Stimulated activated naive CD4-positive, alpha-beta T cell treated with Interleukin-2 at 50 U/mL for 16 hours (primary cell): ENCODE results near the gene PLXNA2.

Source experiments
- DNase-seq: peaks from one replicate; lab custom pipeline; 2025; lab: John Stamatoyannopoulos, UW

The PLXNA2 gene

DNA sequence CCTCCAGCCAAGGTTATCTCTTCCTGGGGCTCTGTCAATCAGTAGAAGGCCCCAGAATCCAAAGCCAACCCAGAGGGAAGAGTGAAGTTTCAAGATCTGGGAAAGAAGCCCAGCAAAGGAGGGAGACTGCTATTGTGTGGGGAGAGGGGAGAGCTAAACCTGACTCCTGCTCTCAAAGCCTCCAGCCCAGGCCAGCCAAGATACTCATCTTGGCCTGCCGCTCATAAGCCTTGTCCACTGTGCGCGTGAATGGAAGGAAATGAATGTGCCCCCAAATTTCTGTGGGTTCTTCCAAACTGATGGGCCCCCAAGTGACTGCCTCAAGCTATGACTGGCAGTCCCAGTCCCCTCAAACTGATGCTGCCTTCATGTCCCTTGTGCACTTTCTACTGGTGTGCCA is 2.0 kb downstream of the PLXNA2 start:
- DNase-seq: no peak

DNA sequence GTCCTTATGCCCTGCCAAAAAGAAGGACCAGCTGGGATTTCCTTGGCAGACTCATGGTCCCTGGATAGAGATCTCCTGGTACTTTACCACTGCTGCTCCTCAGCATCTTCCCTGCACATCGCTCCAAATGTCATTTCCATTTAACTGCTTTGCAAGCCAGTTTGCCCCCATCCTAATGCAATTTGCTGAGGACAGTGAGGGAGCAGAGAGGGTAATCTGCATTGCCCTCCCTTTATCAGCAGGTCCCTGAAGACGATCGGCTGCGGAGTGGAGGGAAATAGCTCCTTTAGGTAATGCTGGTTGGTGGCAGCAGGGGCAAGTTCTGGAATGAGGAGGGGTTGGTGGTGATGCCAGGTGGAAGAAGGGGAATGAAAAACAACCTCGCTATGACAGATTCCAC is 2.7 kb downstream of the PLXNA2 start:
- no peak for DNase-seq

DNA sequence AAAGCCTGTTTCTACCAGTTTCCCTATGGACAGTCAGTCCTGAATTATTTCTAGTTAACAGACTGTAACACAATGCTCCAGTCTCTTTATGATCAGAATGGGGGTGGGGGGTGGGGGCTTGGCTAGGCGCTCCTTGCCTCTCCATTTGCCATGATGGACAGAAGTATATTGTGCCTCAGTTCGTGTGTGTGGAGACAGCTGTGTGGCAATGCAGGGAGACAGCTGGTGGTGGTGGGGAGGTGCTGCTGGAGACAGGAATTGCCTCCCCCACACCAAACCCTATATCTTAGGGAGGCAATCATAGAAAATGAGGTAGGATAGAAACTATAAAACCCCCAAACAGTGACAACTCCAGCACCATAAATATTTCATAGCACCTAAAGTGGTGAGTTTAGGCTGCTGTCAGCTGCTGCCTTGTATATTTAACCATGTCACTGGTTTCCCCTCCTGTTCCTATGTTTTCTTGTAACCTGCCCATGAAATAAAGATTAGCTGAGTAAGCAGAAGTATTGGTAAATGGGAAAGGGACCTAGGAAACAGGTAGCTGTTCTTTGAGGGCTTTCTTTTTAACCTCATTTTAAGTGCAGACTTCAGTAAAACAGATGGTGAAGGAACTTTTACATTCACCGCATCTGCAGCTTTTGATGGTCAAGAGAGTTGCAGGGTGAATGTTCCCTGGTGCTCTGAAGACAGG is 3.4 kb downstream of the PLXNA2 start:
- no peak for DNase-seq

DNA sequence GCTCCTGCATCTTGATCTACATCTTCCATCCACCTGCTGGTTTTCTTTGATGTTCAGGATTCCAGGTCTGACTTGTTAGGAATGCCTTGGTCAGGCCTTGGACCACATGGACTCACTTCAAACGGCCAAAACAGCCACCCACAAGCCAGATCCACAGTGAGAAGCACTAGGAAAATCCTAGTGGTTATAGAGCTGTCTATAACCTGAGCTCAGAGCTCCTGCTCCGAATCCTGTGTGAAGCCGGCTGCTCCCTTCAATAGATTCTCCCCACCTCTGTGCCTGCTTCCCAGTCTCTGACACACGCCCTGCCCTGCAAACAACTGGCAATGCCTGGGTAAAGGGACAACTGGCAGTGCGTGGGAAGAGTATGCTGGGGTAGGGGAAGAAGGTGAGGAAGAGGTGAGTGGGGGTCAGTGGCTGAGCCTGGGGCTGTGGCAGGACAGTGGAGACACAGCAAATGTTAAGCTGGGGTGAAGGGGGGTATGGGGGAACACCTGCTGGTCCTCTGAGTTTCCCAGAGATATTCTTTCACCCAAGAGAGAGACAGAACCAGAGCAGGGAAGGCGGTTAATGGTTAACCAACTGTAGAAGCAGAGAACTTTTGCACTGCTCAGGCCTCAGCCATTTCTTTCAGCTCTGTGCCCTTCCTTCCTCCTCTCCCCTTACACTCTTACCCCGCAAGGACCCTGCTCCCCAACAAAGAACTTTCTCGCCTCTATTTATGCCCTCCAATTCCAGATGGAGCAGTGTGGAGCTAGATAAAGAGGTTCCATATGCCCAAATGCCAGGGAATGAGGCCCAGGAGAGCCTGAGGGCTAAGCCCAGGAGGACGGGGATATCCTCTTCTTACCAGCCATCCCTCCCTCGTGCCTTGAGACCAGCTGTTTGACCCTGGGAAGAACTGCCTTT is 4.5 kb downstream of the PLXNA2 start:
- no peak for DNase-seq

DNA sequence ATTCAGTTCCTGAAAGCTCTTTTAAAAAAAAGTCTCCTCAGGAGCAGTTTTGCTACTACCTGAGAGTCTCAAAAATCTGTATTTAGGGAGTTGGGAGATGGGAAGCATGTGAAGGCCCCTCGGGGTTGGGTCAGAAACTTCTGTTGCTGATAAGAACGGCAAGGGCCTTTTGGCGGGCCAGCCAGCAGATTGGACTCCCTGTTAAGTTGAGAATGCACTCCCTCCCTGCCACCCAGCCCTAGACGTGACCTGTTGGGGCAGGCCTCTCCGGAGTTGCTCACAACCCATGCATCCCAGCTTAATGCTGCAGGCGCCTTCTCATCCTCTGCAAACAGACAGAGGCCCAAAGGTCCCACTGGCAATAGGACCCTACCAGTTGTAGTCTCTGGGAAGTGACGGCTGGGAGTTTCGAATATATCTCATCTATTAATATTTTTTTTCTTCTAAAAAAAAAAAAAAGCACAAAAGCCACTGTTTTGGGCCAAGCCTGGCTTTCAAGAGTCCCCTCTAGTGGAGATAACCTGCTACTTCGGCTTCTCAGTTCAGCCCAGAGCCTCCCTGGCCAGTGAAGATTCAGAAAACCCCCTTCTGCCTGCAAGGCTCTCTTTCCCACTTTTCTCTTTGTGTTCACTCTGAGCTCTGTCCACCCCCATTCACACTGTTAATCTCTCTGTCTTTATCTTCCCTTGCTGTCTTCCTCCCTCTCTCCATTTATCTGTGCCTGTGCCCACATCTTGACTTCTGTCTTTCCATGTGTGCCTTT is 5.3 kb downstream of the PLXNA2 start:
- no peak for DNase-seq

DNA sequence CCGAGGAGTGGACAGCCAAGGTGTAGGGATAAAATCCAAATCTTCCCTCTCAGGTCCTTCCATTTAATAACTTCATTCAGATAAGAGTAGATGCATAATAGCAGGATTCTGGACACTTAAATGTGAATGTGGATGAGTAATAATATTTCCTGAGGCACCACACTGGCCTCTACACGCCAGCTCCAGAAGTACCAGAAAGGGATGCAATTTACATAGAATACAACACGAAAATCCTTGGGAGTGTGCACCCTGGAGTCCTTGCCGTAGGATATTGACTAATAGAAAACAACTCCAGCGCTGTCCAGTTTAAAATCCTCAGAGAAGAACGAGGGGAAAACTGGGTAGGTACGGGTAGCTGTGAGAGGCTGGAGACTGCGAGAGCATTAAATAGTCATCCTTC is 6.9 kb downstream of the PLXNA2 start:
- DNase-seq: no peak

DNA sequence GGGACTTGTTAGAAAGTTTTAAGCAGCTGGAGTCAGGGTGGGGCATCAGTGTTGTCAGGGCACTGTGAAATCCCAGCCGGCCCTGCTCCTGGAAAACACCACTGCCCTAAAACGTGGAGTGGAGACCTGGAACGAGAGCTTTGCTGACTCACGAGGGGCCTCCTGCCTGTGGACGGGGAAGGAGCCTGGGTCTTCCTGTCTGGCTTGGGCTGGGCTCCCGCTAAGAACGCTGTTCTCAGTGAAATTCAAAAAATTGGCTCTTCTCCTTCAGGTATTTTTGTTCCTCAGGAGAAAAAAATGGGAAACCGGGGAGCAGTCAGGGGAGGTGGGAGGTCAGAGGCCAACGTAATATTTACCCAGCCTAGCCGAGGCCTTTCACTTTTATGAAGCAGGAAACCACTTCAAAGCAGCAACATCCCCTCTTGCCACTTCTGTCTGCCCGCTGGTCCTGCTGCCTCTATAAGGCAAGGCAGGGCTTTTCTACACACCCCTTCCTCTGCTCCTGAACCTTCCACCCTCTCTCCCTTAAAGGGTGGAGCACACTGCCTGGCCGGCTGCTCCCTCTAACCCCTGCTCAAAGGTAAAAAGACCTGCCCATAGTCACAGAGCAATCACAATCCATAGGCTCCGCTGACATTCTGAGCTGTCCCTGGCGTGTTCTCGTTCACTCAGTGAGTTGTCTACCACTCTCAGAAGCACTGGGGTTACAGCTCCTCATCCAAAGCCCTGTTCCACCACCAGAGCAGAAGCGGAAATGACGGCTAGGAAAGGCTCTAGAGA is 8.0 kb downstream of the PLXNA2 start:
- no peak for DNase-seq

DNA sequence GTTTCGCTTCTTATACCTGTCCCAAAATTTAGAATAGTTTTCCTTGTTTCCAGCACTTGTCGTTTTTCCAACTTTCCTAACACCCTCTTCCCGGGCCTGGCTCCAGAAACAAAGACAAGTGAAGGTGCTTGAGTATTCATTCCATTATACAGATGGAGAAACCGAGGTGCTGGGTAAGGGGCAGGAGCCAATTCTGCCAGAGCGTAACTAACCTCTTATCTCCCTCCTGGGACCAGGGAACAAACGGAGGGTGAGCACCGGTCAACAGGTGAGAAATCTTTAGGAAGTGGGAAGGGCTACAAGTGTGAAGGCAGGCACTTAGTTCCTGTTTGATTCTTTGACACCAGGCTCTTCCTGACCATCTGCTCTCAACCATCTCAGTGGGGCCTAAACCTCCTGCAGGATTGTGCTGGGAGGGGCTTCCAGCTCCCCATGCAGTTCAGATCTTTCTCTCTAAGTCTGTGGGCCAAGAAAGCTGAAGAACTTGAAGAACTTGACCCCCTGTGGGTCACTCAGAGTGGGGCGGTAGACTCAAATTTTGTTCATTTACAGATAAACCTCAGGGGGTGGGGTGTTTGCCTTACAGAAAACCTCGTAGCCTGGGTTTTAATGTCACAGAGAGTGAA is 8.7 kb downstream of the PLXNA2 start:
- DNase-seq: no peak

DNA sequence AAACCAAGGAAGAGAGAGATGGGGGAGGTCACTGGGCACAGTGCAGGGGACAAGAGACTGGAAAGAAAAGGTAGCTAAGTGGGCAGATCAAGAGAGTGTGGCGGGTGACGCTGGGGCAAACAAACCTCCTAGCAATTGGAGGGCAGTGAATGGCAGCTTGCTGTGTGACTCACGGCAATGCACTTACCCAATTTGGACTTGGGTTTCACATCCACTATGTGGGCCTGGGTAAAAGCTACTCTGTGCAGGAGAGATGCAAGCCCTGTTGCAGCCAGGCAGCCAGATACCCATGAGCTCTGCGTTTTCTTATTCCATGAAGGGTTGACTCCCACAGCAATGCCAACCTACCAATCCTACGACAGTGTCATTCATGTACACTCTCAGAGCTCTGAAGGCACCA is 9.5 kb downstream of the PLXNA2 start:
- no peak for DNase-seq

DNA sequence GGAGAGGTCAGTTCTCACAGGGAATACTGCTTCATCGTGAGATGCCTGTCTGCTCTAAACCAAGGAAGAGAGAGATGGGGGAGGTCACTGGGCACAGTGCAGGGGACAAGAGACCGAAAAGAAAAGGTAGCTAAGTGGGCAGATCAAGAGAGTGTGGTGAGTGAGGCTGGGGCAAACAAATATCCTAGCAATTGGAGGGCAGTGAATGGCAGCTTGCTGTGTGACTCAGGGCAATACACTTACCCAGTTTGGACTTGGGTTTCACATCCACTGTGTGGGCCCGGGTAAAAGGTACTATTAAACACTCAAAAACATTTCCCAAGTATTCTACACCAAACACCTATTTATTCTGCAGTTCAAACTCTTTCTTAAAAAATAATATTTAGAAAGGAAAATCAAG is 10.2 kb downstream of the PLXNA2 start:
- no peak for DNase-seq

DNA sequence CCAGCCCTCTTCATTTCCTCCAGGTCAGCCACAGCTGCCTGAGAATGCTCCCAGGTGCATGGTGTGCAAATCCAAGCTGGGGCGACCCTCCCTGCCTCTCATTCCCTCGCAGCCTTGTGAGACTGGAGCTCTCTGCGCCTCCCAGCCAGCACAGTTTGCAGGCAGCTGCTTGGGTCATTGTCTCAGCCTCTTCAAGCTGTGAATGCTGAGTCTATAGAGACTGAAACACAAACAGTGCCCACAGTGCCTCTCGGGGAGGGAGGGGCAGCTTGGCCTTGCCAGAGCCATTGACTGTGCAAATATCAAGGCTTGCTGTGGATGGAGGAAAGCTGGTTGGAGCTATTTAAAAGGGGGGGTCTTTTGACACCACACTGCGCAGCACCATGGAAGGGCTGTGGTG is 10.6 kb downstream of the PLXNA2 start:
- DNase-seq: no peak

DNA sequence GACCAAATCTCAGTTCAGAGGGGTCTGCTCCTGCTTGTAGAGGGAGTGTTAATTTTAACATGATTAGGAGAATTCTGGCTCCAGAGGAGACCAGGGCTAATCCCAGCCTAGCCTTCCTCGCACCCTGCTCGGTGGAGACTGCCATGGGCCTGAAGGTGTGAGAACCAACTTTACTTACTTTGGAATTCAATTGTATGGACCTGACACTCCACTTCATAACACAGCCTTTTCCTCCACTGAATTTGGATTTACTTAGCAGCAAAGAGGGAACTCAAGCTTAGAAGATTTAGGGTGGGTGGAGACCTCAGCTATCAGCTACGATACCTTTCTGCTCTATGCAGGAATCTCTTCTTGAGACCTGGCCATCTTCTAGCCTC is 11.5 kb downstream of the PLXNA2 start:
- no peak for DNase-seq

DNA sequence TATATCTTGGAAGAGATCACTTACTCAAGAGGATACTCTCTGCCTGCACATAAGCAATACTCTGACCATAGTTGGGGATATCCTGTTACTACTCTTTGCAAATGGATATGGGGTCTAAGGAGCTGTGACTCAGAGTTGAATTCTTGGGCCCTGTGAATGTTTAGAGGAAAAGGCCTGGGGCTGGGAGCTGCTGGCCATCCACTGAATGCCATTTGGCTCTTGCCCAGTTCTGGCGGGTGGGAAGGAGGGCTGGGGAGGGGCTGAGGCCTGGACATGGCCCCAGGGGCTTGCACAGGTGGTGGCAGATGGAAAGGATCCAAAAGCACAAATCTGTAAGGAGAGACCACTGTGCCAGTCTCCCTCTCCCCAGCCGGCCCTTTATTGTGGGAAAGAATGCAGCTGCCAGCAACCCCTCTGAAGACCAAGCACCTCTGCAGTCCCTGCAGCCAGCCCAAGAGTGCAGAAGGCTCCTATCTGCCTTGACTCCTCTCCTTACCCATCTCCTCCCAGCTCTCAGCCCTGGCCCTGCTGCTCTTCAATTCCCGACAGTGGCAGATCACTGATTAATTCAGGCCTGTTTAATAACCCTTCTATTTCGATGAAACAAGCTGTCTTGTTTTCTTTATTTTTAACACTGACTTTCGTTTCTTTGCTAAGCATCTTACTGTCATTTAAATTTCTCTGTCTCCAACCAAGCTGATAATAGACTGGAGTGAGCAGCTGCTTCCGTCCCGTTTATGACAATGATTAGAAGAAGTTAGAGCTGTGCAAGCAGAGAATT is 12.1 kb downstream of the PLXNA2 start:
- no peak for DNase-seq

DNA sequence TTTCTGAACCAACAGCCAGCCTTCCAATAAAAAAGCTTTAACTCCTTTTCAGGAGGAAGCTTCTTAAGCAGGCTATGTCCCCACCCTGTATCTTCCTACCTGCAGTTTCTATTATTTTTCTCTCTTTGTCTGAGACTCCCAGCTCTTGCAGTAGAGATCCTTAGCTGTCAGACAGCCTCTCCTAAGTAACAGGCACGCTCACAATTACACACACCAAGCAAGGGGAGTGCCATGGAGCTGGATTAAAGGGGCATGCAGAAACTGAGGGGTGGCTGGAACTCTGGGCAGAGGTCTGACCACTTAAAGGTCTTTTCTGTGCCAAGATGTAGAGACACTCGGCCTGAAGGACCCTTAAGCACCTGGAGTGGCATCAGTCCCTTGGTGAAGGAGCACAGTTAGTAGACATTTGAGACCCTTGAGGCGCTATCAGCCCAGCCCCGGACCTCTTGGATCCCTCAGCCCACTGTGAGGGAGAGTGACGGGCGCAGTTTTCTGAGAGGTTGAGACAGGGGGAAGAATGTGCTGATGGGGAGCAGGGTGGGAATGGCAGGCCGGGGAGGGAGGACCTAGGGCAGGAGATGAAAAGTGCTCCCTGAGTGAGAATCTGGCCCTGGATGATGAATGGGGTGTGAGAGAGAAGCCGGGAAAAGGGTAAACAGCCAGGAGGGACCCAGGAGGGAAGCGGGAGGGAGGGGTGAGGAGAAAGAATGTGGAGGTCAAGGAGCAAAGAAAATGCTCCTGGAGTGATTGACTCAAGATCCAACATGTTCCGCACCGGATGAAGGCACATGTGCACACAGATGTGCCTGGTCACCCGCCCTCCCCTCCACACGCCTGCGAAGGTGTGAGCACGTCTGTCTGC is 13.3 kb downstream of the PLXNA2 start:
- no peak for DNase-seq

DNA sequence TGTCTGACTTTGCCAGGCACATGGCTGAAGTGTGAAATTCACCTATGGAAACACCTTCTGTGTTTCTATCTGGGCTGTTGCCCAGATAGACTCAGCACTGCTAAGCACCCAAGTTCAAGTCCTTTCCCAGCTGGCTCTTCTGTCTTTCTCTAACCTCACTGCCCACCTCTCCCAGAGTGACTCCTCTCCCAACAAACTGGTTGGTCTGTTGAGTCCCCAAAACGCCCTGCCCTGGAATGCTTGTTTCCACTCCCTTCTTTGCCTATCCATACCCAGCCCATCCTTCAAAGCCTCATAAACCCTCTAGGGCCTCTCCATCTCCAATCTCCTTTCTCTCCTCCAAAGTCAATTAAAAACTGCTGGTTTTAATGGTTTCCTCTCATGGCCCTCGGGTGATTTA is 15.6 kb downstream of the PLXNA2 start:
- DNase-seq: no peak

DNA sequence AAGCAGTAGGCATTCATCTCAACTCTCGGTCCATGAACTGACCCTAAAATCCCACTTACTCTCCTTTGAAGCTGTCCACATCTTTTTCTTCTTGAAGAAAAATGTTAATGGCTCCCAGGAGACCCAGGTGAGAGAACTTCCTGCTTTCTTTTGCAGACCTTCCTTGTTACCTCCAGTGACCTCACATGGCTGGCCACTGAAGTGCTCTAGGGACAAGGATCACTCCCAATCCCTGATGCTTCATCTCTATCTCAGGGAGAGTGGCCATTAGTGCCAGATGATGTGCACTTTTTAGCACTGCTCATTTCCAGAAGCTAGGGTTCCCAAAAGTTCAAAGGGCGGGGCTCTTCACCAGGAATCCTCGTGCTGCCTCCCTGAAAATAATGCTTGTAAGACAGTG is 16.2 kb downstream of the PLXNA2 start:
- DNase-seq: no peak

DNA sequence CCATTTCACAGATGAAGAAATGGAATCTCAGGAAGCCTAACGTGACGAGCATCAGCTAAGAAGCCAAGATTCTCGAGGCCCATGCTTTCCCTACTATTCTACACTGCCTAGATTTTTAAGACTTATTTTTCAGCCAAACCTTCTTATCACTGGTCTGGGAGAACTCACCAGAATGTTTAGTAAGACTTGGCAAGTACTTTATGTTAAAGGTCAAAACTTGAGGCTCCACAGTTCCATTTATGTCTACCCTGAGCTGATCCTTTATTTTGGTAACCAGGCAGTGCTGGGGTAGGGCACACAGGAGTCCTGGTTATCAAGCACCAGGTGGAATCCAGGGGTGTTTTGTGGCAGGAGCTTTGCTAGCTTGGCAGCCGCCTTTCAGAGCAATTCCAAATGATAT is 16.8 kb downstream of the PLXNA2 start:
- DNase-seq: no peak

DNA sequence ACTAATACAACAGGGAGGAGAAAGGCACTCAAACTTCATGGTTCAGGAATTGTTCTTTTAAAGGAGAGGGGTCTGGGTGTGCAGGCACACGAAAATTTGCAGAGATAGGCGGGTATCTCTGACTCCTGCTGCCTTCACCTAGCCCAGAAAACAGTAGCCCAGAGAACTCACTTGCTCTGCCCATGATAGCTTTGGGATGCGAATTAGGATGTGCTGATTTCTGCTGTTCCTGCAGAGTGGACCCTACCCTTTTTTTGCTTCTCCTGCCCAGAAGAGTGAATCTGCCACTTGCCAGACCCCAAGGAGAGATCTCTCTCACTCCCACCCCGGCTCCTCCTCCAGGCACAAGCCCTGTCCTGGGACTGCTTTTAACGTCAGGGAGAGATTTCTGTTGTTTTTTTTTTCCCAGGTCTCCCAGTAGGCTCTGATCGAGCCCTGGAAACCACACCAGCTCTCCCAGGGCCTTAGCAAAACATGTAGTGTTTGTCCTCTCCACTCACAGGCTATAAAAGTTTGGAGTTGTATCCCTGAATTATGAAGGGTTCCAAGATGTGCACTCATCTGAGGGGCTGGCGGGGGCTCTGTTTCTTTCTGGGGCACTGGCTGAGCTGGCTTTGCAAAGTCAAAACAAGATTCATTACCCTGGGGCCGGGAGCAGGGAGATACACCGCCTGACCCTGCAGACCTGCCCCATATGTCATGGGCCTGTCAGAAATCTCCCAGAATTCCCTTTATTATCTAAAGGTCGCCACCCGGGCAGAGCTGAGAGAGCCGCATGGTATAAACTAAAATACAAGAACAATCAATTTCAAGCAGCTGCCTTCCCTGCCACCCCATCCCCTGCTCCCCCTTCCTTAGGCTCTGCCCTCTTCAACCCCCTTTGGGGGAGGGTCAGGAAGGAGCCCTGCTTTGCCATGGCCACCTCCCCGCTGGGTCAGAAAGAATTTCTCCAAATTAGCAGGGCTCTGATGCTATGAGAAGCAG is 17.9 kb downstream of the PLXNA2 start:
- DNase-seq: no peak
